ENCODE data around the gene LYPD4. TPM values are rescaled to one million over a fixed set of nuclear protein-coding genes. Genes with fewer than 3 reads are reported as not detected.
"Not testable (repeated sequence)": the region's sequence is repeated elsewhere in the genome, so short reads cannot be mapped to it uniquely, and the experiment has no call there.

Gene LYPD4
- total RNA-seq (2014; rRNA removed; shearing (Covaris generic)), result not detected in 2 replicates

GRCh38 chr19:41844601-41845000 lies at the start of gene LYPD4:
Gene LYPD4 (minus strand): TSS chr19:41844683. CDS start chr19:41839285, 5,398 bp downstream.
- DNase-seq (ENCODE audit: low read depth), result no peak

GRCh38 chr19:41893899-41894298 lies 49.4 kb upstream of the LYPD4 start:
- DNase-seq (ENCODE audit: low read depth), result no peak

- no peak for DNase-seq (ENCODE audit: low read depth)
Measured at GRCh38 chr19:41892173-41892902, 47.9 kb upstream of the LYPD4 start.

- DNase-seq (ENCODE audit: low read depth), result no peak
Measured at GRCh38 chr19:41890936-41891335, 46.5 kb upstream of the LYPD4 start.

- DNase-seq (ENCODE audit: low read depth), result no peak
Measured at GRCh38 chr19:41889896-41890295, 45.4 kb upstream of the LYPD4 start.

- no peak for DNase-seq (ENCODE audit: low read depth)
Measured at GRCh38 chr19:41888926-41889325, 44.4 kb upstream of the LYPD4 start.

- peak; percentile 91 for DNase-seq (ENCODE audit: low read depth)
Measured at GRCh38 chr19:41887711-41888382, 43.4 kb upstream of the LYPD4 start.

- DNase-seq (ENCODE audit: low read depth), result no peak
Measured at GRCh38 chr19:41886761-41887710, 42.6 kb upstream of the LYPD4 start.

- peak; percentile 98 for DNase-seq (ENCODE audit: low read depth)
Measured at GRCh38 chr19:41883821-41884733, 39.6 kb upstream of the LYPD4 start.

- no peak for DNase-seq (ENCODE audit: low read depth)
Measured at GRCh38 chr19:41883463-41883820, 39.0 kb upstream of the LYPD4 start.

GRCh38 chr19:41882568-41883462 lies 38.3 kb upstream of the LYPD4 start, which contains the start of gene ARHGEF1:
Gene ARHGEF1 (plus strand): TSS chr19:41883184. CDS start chr19:41888083, 4,899 bp downstream.
- DNase-seq (ENCODE audit: low read depth), result peak; percentile 75

- DNase-seq (ENCODE audit: low read depth), result no peak
Measured at GRCh38 chr19:41880329-41880708, 35.8 kb upstream of the LYPD4 start.

- no peak for DNase-seq (ENCODE audit: low read depth)
Measured at GRCh38 chr19:41879670-41880328, 35.3 kb upstream of the LYPD4 start.

- no peak for DNase-seq (ENCODE audit: low read depth)
Measured at GRCh38 chr19:41879080-41879479, 34.6 kb upstream of the LYPD4 start.

- DNase-seq (ENCODE audit: low read depth), result no peak
Measured at GRCh38 chr19:41877916-41878905, 33.7 kb upstream of the LYPD4 start.

- DNase-seq (ENCODE audit: low read depth), result no peak
Measured at GRCh38 chr19:41876847-41877832, 32.7 kb upstream of the LYPD4 start, which contains the start of gene CD79A. Gene CD79A (plus strand): TSS chr19:41877279. CDS start chr19:41877305, 26 bp downstream.

- DNase-seq (ENCODE audit: low read depth), result not testable (repeated sequence)
Measured at GRCh38 chr19:41875973-41876372, 31.5 kb upstream of the LYPD4 start.
